Measurements from ENCODE around the gene ZMAT5.

Gene ZMAT5

DNA sequence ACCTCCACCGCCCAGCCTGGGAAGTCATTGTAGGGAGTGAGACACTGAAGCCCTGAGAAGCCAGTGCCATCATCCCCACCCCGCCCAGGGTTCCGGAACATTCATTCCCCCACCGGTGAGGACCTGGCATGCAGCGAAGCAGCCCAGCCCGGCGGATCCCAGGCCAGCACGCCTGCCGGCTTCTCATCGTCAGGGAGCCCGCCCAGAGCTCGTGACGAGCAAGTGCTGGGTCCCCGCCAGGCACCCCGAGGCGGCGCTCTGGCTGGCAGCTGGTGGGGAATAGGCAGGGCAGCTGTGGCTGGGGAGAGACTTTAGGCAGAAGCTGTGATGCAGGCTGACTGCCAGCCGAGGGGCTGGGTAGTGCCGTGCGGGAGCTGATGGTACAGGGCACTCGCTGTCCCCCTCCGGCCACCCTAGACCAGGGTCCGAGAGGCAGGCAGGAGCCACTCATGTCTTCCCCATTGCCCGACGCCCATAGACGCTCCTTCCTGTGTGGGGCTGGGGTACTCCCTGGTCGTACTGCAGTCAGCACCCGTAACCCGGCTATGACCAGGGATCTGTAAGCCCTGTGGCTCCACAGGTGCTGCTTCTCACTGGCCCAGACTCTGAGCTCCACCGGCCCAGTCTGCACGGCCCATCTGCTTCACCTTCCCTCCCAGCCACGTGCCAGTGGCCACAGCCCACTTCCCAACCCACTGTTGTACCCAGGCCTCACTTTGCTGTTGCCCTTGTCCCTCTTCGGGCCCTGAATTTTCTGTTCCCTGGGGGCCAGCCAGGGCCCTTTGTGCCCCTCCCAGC is 71.5 kb downstream of the ZMAT5 start:
- Histone ChIP-seq H3K36me3 (ENCODE audit: control insufficient read depth, insufficient read depth, low read length) (peaks cover 9% of the 10 kb centered on the region; the same call in 1 of the 2 replicates), H3K27ac (ENCODE audit: low read depth, low read length) (no peak overlapping the region)

GRCh38 chr22:29693671-29694070 is 73.1 kb downstream of the ZMAT5 start:
- Histone ChIP-seq H3K9me3 (ENCODE audit: control insufficient read depth, insufficient read depth, low read depth, low read length) (no peaks in the 10 kb centered on the region), H3K27ac (ENCODE audit: low read depth, low read length) (no peak overlapping the region), H3K27me3 (ENCODE audit: control insufficient read depth, insufficient read depth, low read length) (no peaks in the 10 kb centered on the region), H3K4me1 (ENCODE audit: control insufficient read depth, insufficient read depth, low read length) (peaks cover 41% of the 10 kb centered on the region), H3K9ac (ENCODE audit: low read length) (no peak overlapping the region), H3K36me3 (ENCODE audit: control insufficient read depth, insufficient read depth, low read length) (peaks cover 9% of the 10 kb centered on the region; the same call in 1 of the 2 replicates), H3K4me3 (ENCODE audit: low read depth, low read length) (no peak overlapping the region)

More for the DNA sequence above, 71.5 kb downstream of the ZMAT5 start:
- Histone ChIP-seq H3K4me1 (ENCODE audit: control insufficient read depth, insufficient read depth, low read length) (peaks cover 29% of the 10 kb centered on the region), H3K4me3 (ENCODE audit: low read depth, low read length) (no peak overlapping the region), H3K9me3 (ENCODE audit: control insufficient read depth, insufficient read depth, low read depth, low read length) (no peaks in the 10 kb centered on the region), H3K9ac (ENCODE audit: low read length) (no peak overlapping the region), H3K27me3 (ENCODE audit: control insufficient read depth, insufficient read depth, low read length) (0 out of 2 replicates have a peak, but pooled peaks cover under 1% of the 10 kb centered on the region)

GRCh38 chr22:29693161-29693560 is 73.6 kb downstream of the ZMAT5 start:
- peaks cover 9% of the 10 kb centered on the region; the same call in 1 of the 2 replicates for H3K36me3 ChIP-seq (ENCODE audit: control insufficient read depth, insufficient read depth, low read length)
- H3K4me1 ChIP-seq (ENCODE audit: control insufficient read depth, insufficient read depth, low read length), result peaks cover 41% of the 10 kb centered on the region
- H3K9ac ChIP-seq (ENCODE audit: low read length), result no peak overlapping the region

GRCh38 chr22:29692327-29692640 is 74.5 kb downstream of the ZMAT5 start:
- Histone ChIP-seq H3K9ac (ENCODE audit: low read length) (no peak overlapping the region), H3K27me3 (ENCODE audit: control insufficient read depth, insufficient read depth, low read length) (no peaks in the 10 kb centered on the region), H3K4me3 (ENCODE audit: low read depth, low read length) (no peak overlapping the region), H3K27ac (ENCODE audit: low read depth, low read length) (no peak overlapping the region), H3K36me3 (ENCODE audit: control insufficient read depth, insufficient read depth, low read length) (peaks cover 9% of the 10 kb centered on the region; the same call in 1 of the 2 replicates), H3K9me3 (ENCODE audit: control insufficient read depth, insufficient read depth, low read depth, low read length) (no peaks in the 10 kb centered on the region), H3K4me1 (ENCODE audit: control insufficient read depth, insufficient read depth, low read length) (peaks cover 41% of the 10 kb centered on the region)

More at GRCh38 chr22:29693161-29693560, 73.6 kb downstream of the ZMAT5 start:
- H3K9me3 ChIP-seq (ENCODE audit: control insufficient read depth, insufficient read depth, low read depth, low read length), result no peaks in the 10 kb centered on the region
- no peak overlapping the region for H3K27ac ChIP-seq (ENCODE audit: low read depth, low read length)
- H3K27me3 ChIP-seq (ENCODE audit: control insufficient read depth, insufficient read depth, low read length), result no peaks in the 10 kb centered on the region
- no peak overlapping the region for H3K4me3 ChIP-seq (ENCODE audit: low read depth, low read length)

DNA sequence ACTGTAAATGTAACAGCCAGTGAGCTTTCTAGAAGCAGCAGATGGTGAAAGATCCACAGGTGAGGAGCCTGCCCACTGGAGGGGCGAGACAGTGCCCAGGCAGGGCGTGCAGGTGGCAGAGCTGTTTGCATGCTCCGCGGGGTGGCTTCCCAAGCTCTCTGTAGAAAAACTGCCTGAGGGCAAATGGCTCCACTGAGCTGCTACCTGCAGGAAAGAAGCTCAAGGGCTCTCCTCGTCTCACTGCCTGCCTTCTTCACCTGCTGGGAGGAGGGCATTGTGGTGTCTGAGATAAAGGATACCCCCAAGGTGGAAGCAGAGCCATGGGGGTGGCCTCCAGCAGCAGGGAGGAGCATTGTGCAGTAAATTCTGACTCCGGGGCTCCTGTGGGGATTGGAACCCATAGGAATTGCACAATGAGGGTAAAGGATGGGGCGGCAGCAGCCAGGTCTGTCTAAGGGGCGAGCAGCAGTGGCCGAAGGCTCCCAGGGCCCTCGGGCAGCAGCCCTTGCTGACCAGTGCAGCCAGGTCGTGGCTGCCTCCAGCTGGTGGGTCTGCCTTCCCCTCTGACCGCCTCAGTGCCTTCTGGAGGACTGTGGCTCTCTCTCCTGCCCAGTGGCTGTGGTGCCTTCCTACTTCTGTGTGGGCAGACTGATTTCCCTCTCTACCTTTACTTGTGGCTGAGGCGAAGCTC is 75.0 kb downstream of the ZMAT5 start:
- H3K9ac ChIP-seq (ENCODE audit: low read length), result no peak overlapping the region
- H3K36me3 ChIP-seq (ENCODE audit: control insufficient read depth, insufficient read depth, low read length), result peaks cover 9% of the 10 kb centered on the region; the same call in 1 of the 2 replicates
- no peaks in the 10 kb centered on the region for H3K27me3 ChIP-seq (ENCODE audit: control insufficient read depth, insufficient read depth, low read length)
- no peak overlapping the region for H3K27ac ChIP-seq (ENCODE audit: low read depth, low read length)
- no peaks in the 10 kb centered on the region for H3K9me3 ChIP-seq (ENCODE audit: control insufficient read depth, insufficient read depth, low read depth, low read length)
- H3K4me3 ChIP-seq (ENCODE audit: low read depth, low read length), result no peak overlapping the region
- H3K4me1 ChIP-seq (ENCODE audit: control insufficient read depth, insufficient read depth, low read length), result peaks cover 41% of the 10 kb centered on the region

DNA sequence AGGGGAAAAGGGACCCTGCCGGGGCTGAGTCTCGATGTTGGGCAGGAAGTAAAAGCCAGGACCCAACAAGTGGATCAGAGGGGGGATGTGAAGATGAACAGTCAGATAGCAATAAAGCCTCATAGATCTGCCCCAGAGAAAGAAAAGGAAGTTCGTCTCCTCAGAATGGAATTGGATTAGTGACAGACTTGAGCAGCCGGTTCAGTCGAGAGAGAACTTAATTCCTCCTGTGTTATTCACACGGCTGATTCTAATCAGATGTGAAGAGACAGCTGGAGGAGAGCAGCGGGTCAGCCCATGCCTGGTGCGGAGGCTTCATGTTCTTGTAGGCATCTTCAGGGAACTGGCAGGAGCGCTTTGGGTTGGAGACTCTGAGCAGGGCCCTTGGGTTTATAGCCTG is 76.3 kb downstream of the ZMAT5 start:
- Histone ChIP-seq H3K4me1 (ENCODE audit: control insufficient read depth, insufficient read depth, low read length) (peaks cover 41% of the 10 kb centered on the region), H3K9ac (ENCODE audit: low read length) (no peak overlapping the region), H3K4me3 (ENCODE audit: low read depth, low read length) (no peak overlapping the region), H3K27ac (ENCODE audit: low read depth, low read length) (no peak overlapping the region), H3K9me3 (ENCODE audit: control insufficient read depth, insufficient read depth, low read depth, low read length) (no peaks in the 10 kb centered on the region), H3K27me3 (ENCODE audit: control insufficient read depth, insufficient read depth, low read length) (no peaks in the 10 kb centered on the region), H3K36me3 (ENCODE audit: control insufficient read depth, insufficient read depth, low read length) (peaks cover 6% of the 10 kb centered on the region; the same call in 1 of the 2 replicates)

- H3K9me3 ChIP-seq (ENCODE audit: control insufficient read depth, insufficient read depth, low read depth, low read length), result no peaks in the 10 kb centered on the region
- H3K27me3 ChIP-seq (ENCODE audit: control insufficient read depth, insufficient read depth, low read length), result no peaks in the 10 kb centered on the region
- H3K27ac ChIP-seq (ENCODE audit: low read depth, low read length), result no peak overlapping the region
- peaks cover 41% of the 10 kb centered on the region for H3K4me1 ChIP-seq (ENCODE audit: control insufficient read depth, insufficient read depth, low read length)
- H3K36me3 ChIP-seq (ENCODE audit: control insufficient read depth, insufficient read depth, low read length), result peaks cover 2% of the 10 kb centered on the region; the same call in 1 of the 2 replicates
- H3K4me3 ChIP-seq (ENCODE audit: low read depth, low read length), result no peak overlapping the region
- no peak overlapping the region for H3K9ac ChIP-seq (ENCODE audit: low read length)
Observed at GRCh38 chr22:29689880-29690213, 77.0 kb downstream of the ZMAT5 start.

DNA sequence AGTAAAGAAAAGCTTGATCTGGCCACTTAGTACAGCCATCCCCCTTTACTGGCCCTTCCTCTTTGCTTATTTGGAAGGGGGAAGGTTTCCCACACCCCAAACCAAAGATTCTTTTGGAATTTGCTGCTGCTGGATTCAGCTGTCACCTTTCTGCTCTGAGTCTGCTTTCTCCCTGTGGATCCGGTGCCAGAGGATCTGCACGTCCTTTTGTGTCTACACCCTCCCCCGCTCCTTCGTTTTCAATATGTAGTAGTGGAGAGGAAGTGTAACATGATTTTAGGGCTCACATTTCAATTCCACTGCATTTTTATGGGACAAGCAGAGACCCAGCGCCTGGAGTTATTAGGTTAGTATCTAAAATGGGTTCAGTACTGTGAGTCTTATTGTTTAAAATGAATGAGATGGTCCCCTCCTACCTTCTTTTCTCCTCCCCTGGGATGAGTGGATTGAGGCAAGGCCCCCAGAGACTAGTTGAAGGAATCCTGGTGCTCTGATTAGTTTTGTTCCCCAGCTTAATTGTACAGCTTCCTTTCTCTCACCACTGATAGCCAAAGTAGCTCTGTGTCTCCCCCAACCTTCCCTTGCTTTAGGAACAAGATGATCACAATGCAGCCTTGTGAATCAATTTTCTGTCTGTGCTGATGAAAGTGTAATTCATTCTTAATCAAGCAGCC is 77.5 kb downstream of the ZMAT5 start:
- Histone ChIP-seq H3K4me1 (ENCODE audit: control insufficient read depth, insufficient read depth, low read length) (peaks cover 41% of the 10 kb centered on the region), H3K9me3 (ENCODE audit: control insufficient read depth, insufficient read depth, low read depth, low read length) (no peaks in the 10 kb centered on the region), H3K4me3 (ENCODE audit: low read depth, low read length) (no peak overlapping the region), H3K9ac (ENCODE audit: low read length) (no peak overlapping the region), H3K36me3 (ENCODE audit: control insufficient read depth, insufficient read depth, low read length) (peaks cover 4% of the 10 kb centered on the region; the same call in 1 of the 2 replicates), H3K27me3 (ENCODE audit: control insufficient read depth, insufficient read depth, low read length) (no peaks in the 10 kb centered on the region), H3K27ac (ENCODE audit: low read depth, low read length) (no peak overlapping the region)

- H3K36me3 ChIP-seq (ENCODE audit: control insufficient read depth, insufficient read depth, low read length), result peaks cover 39% of the 10 kb centered on the region
- no peaks in the 10 kb centered on the region for H3K9me3 ChIP-seq (ENCODE audit: control insufficient read depth, insufficient read depth, low read depth, low read length)
- H3K4me1 ChIP-seq (ENCODE audit: control insufficient read depth, insufficient read depth, low read length), result peaks cover 3% of the 10 kb centered on the region; the same call in 1 of the 2 replicates
- no peak overlapping the region for H3K9ac ChIP-seq (ENCODE audit: low read length)
- H3K4me3 ChIP-seq (ENCODE audit: low read depth, low read length), result no peak overlapping the region
- no peak overlapping the region for H3K27ac ChIP-seq (ENCODE audit: low read depth, low read length)
- no peaks in the 10 kb centered on the region for H3K27me3 ChIP-seq (ENCODE audit: control insufficient read depth, insufficient read depth, low read length)
Observed at GRCh38 chr22:29684244-29684643, 82.6 kb downstream of the ZMAT5 start.

DNA sequence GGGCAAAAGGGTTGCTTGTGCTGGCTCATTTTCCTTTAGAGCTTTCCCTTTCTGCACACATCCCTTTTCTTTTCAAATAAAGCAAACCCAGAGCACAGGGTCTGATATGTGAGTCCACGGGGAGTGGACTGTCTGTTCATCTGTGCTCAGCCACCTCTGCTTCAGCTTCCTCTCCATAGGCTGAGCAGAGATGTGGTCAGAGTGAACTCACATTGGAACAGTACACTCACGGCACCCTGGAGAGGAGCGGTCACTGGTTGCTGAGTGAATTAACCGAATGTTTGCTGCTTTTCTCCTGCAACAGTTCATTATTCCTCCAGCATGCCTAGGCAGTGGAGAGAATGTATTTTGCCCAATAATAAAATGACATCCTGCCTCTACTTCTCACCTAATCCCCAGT is 83.3 kb downstream of the ZMAT5 start:
- Histone ChIP-seq H3K4me1 (ENCODE audit: control insufficient read depth, insufficient read depth, low read length) (no peaks in the 10 kb centered on the region; the same call in 1 of the 2 replicates), H3K4me3 (ENCODE audit: low read depth, low read length) (no peak overlapping the region), H3K9me3 (ENCODE audit: control insufficient read depth, insufficient read depth, low read depth, low read length) (no peaks in the 10 kb centered on the region), H3K36me3 (ENCODE audit: control insufficient read depth, insufficient read depth, low read length) (peaks cover 46% of the 10 kb centered on the region), H3K9ac (ENCODE audit: low read length) (no peak overlapping the region), H3K27ac (ENCODE audit: low read depth, low read length) (no peak overlapping the region), H3K27me3 (ENCODE audit: control insufficient read depth, insufficient read depth, low read length) (no peaks in the 10 kb centered on the region)
